ENCODE results near the gene OR2D3. TPM values are rescaled to one million over a fixed set of nuclear protein-coding genes. Genes with fewer than 3 reads are reported as not detected.

Gene OR2D3
- total and polyA plus RNA-seq, 9 of the 15 experiments (the other 6 are each of a cell fraction or from before 2014, with no cell fraction given) = 0.42 TPM; not detected in 8

DNA sequence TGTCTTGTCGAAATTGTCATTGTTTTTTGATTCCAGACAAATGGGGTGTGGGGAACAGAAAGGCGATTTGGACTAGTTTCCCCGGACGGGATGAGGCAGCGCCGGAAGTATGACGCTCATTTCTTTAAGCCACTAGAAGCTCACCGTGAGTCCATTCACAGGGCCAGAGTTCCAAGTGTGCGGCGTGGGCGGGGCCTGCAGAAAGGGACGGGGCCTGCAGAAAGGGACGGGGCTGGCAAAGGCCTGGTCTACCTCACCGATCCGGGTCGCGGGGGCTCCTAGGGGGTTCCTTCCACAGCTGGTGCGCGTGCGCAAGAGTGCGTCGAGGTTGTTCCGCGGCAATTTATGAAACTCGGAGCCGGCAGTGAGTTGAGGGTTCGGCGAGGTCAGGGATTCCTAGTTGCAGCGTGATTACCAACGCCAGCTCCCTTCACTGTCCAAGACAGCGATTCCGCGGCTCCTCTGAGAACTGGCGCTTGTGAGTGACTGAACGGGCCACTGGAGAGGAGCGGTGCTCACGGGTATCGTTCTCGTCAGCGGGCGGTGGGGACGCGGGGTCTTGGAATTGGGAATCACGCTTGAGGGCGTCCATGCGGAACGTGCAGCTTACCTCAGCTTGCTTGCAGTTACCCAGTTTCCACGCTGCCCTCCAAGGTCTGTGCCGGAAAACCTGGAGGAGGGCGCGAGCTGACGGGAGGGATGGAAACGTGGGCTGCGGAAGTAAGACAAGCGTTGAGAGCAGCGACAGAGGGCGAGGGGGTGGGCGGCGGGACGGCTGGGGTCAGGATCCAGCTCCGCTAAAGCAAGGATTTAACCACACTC lies 5.6 kb downstream of the OR2D3 start, which contains the start of gene ZNF215 (continued):
- TF ChIP-seq POLR2AphosphoS5 (IDR thresholded peaks at IDR 0.05; ENCODE audit: control insufficient read depth, insufficient read depth, low read depth, low read length) = peak; percentile 31
- TF ChIP-seq DNMT1 (IDR thresholded peaks at IDR 0.05) = no peak
- no peak for TF ChIP-seq PTBP1 (IDR thresholded peaks at IDR 0.05; ENCODE audit: low read depth, low read length)
- no peak for TF ChIP-seq DDX20 (tag; IDR thresholded peaks at IDR 0.05; ENCODE audit: low read depth)
- TF ChIP-seq ZC3H4 (CRISPR knock-in tag; IDR thresholded peaks at IDR 0.05; ENCODE audit: borderline replicate concordance) = no peak
- TF ChIP-seq, protein P1, sequence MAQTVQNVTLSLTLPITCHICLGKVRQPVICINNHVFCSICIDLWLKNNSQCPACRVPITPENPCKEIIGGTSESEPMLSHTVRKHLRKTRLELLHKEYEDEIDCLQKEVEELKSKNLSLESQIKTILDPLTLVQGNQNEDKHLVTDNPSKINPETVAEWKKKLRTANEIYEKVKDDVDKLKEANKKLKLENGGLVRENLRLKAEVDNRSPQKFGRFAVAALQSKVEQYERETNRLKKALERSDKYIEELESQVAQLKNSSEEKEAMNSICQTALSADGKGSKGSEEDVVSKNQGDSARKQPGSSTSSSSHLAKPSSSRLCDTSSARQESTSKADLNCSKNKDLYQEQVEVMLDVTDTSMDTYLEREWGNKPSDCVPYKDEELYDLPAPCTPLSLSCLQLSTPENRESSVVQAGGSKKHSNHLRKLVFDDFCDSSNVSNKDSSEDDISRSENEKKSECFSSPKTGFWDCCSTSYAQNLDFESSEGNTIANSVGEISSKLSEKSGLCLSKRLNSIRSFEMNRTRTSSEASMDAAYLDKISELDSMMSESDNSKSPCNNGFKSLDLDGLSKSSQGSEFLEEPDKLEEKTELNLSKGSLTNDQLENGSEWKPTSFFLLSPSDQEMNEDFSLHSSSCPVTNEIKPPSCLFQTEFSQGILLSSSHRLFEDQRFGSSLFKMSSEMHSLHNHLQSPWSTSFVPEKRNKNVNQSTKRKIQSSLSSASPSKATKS (CRISPR knock-in tag; IDR thresholded peaks at IDR 0.05) = no peak
- no peak for TF ChIP-seq NUFIP1 (IDR thresholded peaks at IDR 0.05; ENCODE audit: partially characterized antibody)
- no peak for TF ChIP-seq U2AF2 (optimal IDR thresholded peaks at IDR 0.05; ENCODE audit: low read depth, low read length)
- TF ChIP-seq SAP30 (IDR thresholded peaks at IDR 0.05; ENCODE audit: borderline replicate concordance, insufficient read depth, low read depth, low read length, poor library complexity, severe bottlenecking) = peak; percentile 69
- no peak for TF ChIP-seq ZNF239 (CRISPR knock-in tag; IDR thresholded peaks at IDR 0.05)
- no peak for TF ChIP-seq ATF2 (CRISPR knock-in tag; IDR thresholded peaks at IDR 0.05)
- no peak for TF ChIP-seq SMARCA5 (IDR thresholded peaks at IDR 0.05)
- no peak for TF ChIP-seq ZNF277 (CRISPR knock-in tag; IDR thresholded peaks at IDR 0.05; ENCODE audit: borderline replicate concordance)
- TF ChIP-seq, protein P2, sequence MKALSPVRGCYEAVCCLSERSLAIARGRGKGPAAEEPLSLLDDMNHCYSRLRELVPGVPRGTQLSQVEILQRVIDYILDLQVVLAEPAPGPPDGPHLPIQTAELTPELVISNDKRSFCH (CRISPR knock-in tag; IDR thresholded peaks at IDR 0.05) = no peak
- TF ChIP-seq, protein P2 (tag; IDR thresholded peaks at IDR 0.05) = no peak
- no peak for TF ChIP-seq ZNF79 (CRISPR knock-in tag; IDR thresholded peaks at IDR 0.05; ENCODE audit: low read depth)
- TF ChIP-seq HDAC8 (tag; IDR thresholded peaks at IDR 0.05) = no peak
- TF ChIP-seq ZNF311 (CRISPR knock-in tag; IDR thresholded peaks at IDR 0.05) = no peak
- TF ChIP-seq KDM1A (IDR thresholded peaks at IDR 0.05) = no peak; a peak in 1 of 4 replicates
